ENCODE results near the gene SORCS1.
"Not testable (repeated sequence)": the region's sequence is repeated elsewhere in the genome, so short reads cannot be mapped to it uniquely, and the experiment has no call there.

SORCS1 gene

DNA sequence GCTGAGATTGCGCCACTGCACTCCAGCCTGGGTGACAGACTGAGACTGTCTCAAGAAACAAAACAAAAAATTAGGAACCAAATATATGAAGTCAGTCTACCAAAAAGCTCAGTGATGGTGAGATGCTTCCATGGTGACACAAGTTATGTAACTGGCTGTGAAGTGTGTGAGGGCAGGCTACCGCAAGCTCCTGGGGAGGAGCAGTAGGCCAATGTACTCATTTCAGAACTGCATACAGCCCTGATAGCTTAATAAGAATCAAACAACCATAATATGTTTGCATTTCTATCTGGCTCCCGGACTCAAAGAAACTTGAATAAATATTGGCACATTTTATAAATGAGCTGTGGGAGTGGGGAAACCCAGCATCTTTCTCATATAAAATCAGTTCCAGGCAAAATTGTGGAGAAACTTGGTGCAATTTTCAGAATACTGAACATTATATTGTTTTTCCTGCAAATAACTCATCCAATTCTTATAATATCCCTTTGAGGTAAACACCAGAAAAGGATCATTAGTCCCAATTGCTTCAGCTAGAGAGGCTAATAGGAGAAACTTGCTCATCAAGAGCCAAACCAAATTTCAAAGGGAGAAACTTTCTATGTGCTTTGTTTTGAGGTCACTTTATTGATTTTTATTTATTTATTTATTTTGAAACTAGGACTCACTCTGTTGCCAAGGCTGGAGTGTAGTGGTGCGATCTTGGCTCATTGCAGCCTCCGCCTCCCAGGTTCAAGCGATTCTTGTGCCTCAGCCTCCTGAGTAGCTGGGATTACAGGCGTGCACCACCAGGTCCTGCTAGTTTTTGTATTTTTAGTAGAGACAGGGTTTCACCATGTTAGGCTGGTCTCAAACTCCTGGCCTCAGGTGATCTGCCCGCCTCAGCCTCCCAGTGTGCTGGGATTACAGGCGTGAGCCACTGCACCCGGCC, 127.0 kb downstream of the SORCS1 start:
- DNase-seq: no peak

DNA sequence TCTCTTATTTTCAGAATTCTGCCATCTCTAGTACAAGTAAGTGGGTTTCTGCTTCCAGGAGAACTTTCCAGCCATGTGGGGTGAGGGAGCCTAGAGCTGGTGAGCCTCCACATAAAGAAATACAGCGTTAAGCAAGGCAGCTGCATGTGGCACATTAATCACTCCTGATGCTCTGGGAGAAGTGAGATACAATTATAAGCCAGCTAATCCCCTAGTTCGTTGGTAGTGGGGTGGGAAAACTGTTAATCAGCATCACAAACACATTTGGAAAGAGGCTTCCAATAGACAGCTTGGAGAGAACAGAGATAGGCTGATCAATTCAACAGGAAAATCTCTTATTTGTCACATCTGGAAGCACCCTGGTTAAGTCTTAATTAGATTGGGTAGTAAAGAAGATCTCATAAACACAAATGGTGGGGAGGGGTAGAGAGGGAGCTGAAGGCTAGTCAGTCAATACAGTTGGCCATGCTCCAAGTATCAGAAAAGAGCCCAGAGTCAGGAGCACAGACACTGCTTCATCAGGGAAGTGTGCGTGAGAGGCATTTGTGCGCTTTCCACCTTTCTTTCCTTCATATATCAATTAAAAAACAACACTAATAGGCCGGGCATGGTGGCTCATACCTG, 130.6 kb downstream of the SORCS1 start:
- no peak for DNase-seq

DNA sequence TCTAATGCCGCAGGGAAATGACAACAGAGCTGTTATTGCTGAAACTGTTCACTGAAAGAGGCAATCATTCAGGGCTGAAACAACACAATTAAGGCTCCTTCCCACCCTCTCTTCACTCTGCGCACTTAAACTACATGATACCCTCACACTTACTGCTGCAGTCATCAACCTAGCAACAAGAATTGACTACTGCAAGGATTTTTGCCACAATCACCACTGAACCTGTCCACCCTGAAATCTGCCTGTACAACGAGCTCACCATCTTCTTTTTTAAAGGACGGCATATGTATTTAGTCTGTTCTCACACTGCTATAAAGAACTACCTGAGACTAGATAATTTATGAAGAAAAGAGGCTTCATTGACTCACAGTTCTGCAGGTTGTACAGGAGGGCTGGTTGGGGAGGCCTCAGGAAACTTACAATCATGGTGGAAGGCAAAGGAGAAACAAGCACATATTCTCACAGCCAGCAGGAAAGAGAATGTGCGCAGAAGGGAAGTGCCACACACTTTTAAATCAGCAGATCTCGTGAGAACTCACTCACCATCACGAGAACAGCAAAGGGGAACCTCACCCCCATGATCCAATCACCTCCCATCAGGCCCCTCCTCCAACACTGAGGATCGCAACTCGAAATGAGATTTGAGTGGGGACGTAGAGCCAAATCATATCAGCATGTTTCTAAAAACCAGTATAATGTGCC, 131.7 kb downstream of the SORCS1 start:
- no peak for DNase-seq

DNA sequence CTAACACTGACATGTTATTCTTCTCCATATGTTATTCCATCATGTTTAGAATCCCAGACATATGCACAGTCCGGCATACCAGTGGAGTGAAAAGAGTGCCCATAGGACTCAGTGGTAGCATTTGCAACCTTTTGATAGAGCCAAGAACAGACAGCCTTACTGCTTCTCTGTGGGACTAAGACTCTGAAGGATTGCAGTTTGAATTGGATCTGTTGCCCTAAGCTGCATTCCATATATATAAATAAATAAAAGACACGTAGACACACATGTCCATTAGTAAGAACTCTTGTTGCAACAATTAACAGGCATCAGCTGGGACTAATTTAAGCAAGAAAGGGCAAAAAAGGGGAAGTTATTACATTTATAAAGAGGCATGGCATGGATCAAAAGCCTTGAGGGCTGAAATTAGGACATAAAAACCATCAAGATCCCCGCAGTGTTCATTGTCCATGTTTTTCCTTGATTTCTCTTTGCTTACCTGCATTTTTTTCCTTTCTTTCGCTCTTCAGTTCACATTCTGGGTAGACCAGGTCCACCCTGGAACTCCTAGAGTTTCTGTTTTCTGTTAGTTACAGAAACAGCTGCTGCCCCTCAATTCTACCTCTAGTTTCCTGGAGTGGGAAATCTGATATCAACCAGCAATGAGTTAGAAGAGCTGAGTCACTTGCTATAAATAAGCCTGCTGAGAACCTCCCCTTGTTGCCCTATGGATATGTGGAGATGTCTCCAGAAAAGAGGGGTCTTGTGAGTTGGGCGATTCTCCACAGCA, 132.4 kb downstream of the SORCS1 start:
- no peak for DNase-seq

DNA sequence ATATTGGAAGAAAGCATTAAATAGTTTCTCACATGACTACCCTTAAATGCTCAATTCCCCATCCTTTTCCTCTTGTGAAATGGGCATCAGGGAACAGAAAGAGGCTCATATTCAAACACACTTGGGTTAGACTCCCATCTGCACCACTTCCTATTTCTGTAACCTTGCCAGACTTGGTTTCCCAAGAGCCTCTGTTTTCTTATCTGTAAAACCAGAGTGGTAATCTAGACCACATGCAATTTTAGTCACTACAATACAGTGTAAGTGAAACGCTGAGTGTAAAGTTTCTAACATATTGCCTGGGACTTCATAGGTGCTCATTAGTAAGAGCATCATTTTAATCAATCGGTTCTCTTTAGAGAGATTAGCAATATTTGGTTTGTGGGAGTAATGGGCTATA, 136.3 kb downstream of the SORCS1 start:
- DNase-seq: no peak

DNA sequence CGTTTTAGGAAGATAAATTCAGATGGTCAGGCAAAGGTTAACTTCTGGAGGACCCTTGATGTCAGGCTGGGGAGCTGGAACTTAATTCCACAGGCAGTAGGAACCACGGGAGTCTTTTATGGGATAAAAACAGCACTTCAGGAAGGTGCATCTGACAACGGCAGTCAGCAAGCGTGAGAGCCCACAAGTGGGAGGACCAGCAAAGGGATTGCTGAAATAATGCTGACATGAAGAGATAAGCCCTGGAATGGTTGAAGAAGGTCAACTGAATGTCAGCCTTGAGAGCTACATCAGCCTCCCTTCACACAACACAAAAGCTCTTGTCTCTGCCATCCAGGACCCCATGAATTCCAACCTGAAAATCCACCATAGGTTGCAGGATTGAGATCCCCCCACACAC, 138.8 kb downstream of the SORCS1 start:
- no peak for DNase-seq

DNA sequence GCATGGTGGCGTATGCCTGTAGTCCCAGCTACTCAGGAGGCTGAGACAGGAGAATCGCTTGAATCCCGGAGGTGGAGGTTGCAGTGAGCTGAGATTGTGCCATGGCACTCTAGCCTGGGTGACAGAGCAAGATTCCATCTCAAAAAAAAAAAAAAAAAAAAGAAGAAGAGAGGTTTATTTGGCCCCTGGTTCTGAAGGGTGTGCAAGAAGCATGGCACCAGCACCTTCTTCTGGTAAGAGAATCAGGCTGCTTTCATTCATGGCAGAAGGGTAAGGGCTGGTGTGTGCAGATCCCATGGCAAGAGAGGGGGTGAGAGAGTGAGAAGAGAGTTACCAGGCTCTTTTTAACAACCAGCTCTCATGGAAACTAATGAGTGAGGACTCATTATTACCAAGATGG, 140.5 kb downstream of the SORCS1 start:
- DNase-seq: not testable (repeated sequence)

DNA sequence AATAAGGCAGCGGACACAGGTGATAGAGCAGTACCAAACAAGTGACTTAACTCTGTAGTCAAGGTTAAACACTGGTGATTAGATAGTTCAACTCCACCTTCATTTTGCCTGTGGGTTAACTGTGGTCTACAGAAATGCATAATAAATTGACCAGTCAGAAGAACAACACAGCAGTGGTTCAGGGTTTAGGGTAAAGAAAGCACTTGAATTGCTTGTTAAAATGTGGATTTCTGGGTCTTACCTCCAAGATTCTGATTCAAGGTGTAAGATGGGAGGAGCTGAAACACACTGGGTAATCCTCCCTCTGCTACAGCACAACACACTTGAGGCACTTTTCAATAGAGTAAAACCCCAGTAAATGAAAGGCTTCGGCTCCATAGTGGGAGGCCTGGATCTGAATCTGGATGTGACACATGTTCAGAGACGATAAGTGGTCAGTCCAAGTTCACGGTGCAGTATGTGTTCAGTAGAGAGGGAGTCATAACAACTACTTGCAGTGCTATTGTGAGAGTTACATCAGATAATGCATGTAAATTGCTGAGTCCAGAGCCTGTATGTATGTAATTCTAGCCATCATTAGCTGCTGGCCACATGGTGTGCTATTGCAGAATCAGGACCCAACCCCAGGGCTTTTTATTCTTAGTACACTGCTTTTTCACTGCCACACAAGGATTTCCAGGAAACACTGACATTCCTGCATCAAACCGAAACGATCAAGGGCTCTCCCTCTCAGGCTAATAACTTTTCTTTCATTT, 141.7 kb downstream of the SORCS1 start:
- DNase-seq: no peak

DNA sequence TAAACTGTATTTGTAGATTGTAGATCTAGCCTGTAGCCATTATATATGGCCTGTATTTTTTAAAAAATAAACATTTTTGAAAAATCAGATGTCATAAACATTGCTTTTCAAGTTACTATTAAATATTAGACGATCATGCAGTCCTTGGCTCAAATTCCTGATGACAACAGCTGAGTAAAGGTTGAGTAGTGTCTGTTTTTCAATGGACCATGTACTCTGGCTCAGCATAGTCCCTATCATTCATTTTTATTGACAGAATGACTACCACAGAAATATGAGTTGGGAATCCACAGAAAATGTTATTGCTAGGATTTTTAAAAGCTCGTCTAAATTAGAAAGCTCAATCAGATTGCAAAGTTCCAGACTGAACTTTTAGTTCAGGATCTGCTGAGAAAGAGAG, 145.4 kb downstream of the SORCS1 start:
- no peak for DNase-seq

DNA sequence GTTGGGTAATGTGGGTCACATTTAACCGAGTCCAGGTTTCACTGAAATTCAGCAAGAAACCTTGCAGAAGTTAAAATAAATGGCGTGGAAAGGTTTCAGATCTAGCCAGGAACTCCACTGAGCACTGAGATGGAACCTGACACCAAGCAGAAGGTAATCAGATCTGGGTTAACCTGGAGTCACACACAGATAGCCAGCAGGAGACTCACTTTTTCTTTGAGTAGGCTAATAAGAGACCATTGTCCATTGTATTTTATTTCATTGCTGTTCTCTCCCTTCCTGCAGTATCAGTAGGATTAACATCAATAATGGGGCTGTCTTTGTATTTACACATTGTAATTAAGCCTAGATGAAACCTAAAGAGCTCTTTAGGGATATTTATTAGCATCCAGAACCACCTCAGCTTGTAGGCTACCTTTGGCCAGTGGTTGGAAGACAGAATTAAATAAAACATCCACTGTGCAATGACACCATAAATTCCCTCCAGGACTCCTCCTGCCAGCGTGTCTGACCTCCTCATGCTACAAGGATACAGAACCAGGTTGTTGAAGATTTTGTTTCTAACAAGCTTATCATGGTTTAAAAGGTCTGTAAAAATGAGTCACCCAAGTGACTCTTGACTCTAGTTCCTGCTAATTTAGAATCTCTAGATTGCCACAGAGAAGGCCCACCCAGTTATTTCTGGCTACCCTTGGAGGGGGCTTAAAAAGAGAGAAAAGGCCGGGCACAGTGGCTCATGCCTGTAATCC, 151.1 kb downstream of the SORCS1 start:
- DNase-seq: no peak

DNA sequence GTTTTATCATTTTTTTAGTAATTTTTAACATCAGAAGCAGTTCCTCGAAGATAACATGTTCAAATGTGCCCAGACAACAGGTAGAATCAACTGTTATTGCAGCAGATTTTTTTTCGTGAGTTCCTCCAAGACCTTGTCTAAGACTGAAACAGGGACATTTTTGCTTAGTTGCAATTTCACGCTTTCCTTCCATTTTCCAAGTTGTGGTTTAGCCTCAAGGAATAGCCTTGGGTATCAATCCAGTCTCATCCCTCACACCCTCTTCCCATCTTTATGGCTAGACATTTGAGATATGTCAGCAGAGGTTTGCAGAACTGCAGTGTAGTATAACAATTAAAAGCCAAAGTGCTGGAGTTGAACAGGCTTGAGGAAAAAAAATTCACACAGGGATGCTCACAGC, 152.5 kb downstream of the SORCS1 start:
- no peak for DNase-seq

DNA sequence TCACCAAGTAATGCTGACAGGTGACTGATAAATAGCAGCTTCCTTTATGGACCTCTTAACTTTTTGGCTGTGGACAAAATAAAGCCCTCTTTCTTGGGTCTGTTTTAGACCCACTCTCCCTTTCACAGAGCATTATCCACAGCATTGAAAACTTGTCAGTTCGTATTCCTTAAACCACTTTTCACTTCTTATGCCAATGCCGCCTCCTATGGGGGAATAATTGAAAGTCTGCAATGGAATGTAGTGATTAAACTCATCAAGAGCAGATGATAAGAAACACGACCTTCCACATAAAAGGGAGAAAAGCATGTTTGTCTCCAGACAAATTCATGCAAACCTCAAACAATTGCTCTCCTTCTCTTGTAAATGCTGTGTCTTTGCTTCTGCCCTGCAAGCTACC, 153.4 kb downstream of the SORCS1 start:
- DNase-seq: no peak

DNA sequence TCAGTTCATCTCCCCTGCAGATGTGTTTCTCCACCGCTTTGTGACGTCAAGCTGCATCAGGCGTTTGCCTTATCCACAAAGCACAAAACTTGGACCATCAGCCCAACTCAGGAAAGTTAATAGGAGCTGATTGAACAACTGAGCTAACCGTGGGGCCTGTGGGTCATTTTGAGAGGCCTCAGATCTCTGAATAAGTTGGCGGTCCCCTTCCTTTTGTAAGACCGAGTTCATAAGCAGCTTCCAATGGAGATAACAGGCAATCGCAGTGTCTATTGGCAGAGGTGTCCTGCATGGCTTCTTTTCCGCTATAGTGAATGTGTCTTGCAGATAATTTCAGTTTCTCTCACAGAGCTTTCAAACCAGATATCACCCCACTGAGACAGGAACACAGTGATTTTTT, 154.0 kb downstream of the SORCS1 start:
- DNase-seq: no peak

DNA sequence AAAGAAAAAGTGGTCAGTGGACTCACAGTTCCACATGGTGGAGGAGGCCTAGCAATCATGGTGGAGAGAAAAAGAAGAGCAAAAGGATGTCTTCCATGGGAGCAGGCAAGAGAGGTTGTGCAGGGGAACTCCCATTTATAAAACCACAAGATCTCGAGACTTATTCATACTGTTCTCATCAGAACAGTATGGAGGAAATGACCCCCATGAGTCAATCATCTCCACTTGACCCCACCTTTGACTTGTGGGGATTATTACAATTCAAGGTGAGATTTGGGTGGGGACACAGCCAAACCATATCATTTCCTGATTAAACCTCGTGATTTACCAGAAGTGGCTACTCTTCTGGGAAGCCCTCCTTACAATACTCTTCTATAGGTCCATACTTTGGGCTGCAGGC, 160.1 kb downstream of the SORCS1 start:
- no peak for DNase-seq

DNA sequence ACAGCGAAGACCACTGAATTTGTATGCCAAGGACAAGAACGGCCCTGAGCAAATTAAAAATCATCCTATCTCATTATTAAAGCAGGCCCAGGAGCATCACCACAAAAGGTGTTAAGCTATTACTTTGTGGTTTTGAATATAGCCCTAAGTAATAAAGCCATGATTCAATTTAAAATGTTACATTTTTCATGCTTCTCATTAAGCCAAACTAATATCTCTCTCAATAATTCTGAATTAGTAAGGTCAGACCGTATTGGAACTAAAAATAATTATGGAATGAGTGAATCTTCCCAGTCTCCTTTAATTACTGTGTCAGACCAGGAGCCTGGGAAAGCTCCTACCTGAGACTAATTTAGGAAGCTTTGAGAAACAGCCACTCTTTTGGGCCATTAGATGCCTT, 162.4 kb downstream of the SORCS1 start:
- no peak for DNase-seq

DNA sequence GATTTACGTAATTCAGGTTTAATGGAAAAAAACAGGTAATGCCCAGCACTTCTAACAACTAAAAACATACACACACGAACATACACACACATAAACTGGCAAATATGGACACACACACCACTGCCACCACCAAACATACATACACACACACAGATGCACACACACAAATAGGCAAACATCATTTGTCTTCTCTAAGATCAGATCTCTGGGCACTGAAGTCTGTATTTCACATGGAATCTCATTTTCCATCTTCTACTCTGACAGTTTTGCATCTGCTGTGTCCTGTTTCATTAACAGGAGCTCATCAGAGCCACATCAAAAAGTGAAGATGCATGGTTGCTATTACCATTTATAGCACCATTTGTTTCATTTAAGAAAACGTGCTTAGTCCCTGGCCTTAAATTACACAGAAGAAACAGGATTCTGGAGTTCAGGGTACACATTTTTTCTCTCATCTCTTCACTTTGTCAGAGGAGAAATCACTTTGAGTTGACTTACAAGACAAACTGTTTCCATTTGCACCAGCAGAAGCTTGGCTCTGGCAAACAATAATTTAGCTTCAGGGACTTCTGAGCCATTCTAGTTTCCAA, 165.3 kb downstream of the SORCS1 start:
- DNase-seq: no peak

DNA sequence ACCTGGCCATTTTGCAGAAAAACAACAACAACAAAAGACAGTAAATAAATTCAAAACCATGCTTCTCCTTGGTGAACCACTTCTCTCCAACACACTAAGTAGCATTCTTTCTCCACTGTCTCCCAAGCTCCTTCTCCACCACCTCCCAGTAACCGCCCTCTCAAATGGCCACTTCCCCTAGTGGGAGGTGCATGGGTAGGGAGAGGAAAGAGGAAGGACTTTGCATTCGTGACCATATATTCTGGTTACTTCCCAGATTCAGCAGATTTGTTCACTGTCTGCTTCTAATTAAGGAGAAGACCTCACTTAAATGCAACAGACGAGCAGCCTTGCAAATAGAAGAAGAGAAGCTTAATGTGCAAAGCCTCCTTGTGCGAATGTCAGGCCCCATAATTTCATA, 166.8 kb downstream of the SORCS1 start:
- DNase-seq: no peak

DNA sequence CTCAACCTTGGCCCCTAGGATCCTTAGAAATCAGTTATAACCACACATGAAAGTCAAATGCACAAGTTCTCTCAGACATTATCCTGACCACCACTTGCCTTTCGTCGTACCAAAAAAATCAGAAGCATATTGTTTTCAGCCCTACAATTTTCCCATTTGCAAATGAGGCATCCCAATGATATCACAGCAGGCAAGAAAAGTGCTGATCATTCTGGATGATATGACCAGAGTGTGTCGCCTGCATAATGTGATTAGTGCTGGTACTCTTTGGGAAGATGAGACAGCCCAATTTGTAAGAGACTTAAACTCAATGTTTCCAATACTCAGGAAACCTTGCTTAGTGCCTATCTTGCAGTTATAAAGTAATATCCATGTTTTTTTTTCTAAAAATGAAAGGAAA, 168.0 kb downstream of the SORCS1 start:
- no peak for DNase-seq

DNA sequence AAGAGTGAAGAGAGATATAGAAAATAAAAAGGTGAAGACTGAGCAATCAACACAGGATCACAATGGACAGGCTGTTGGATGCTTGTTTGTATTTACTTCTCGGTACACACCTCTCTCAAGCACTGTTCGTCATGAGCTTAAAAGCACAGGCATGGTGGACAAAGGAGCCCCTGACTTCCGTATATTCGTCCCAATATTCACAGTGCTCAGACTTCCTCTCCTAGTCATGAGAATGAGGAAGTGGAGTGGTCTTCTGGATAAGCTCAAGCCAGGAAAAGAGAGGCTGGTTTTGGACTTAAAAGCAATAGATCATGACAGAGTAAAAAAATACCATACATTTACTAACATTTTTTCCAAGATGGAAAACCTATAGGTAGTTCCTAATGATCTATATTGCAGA, 172.5 kb downstream of the SORCS1 start:
- no peak for DNase-seq

DNA sequence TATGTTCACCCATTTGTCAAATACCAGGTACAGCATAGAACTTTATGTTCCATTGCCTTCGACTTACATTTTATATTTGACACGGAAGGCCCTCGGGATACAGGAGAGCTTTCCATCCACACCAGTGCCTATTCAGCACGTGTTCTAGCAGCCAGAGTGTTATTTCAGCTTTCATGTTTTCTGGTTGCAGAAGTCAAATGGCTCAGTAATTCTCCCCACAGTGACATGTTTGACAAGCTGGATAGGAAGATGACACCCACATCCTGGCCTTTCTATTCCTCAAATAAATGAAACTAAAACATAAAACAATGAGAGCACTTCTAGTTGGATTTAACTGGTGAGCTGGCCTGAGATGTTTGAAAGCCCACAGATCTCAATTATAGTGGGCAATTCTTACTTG, 173.4 kb downstream of the SORCS1 start:
- DNase-seq: no peak

DNA sequence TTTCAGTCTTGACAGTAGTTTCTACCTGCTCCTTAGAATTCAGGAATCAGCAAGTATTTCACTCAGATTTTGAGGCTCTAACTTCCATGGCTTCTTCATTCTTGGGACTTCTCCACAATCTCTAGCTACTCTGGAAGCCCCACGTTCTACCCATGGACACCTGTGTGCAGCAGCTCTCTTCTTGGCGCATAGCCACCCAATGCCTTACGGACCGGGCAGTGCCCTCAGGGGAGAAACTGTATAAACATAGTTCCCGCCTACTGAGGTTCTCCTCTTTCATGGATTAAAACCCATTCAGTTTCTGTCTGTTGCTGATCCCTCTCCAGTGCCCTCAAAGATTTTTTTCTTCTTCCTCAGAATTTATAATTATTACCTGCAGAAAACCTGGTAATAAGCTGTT, 177.1 kb downstream of the SORCS1 start:
- no peak for DNase-seq
